Measurements from ENCODE around the gene DTWD1. TPM values are rescaled to one million over a fixed set of nuclear protein-coding genes. Genes with fewer than 3 reads are reported as not detected.
A peak's percentile ranks its signal among the peaks of the same experiment; 100 is the strongest.
"Not testable (repeated sequence)": the region's sequence is repeated elsewhere in the genome, so short reads cannot be mapped to it uniquely, and the experiment has no call there.

Gene DTWD1, protein sequence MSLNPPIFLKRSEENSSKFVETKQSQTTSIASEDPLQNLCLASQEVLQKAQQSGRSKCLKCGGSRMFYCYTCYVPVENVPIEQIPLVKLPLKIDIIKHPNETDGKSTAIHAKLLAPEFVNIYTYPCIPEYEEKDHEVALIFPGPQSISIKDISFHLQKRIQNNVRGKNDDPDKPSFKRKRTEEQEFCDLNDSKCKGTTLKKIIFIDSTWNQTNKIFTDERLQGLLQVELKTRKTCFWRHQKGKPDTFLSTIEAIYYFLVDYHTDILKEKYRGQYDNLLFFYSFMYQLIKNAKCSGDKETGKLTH
- total RNA-seq (73.7 TPM), polyA plus RNA-seq (34.7 TPM)

DNA sequence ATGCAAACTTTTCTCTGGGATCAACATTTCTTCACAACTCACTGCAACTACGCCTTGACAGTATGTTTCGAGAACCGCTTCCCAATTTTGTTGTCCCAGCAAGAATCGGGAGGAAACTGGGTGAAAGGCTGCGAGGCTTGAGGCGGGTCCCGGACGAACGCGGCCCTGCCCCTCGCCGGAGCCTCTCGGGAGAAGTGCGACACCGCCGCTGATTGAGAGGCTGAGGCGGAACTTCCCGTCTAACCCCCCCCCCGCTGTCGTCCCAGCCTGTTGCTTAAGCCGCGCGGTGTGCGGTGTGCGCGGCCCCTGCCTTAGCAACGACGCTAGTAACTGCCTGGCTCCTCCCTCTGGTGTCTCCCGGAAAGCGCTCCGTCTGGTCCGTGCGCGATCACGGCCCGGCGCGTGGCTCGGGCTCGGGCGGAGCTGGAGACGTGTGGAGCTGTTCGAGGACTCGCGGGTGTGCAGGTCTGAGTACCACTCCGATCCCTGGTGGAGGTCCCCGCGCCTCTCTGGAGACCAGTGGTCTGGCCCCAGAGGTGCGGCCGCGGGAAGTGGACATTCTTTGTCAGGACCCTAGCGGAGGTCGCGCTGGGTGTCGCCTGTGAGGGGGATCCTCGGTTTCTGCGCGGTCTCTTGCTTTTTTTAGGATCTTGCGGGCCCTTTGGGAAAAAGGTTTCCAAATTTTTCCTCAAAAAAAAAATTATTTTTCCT lies at the start of gene DTWD1, which contains the start of gene FAM227B:
Gene DTWD1, plus strand, starts transcription at position 391 of the 711 bp plus-strand sequence. CDS start 4,120 bp downstream, outside the sequence.
Gene FAM227B, minus strand, starts transcription at position 161 of the 711 bp plus-strand sequence. CDS start 5,647 bp downstream, outside the sequence.
- peak within 1 kb of the TSS; percentile 59 for H3K4me3 ChIP-seq (ENCODE audit: low read depth, low read length)
- H3K4me1 ChIP-seq (ENCODE audit: insufficient read depth), result no peaks in the 10 kb centered on the region
- H3K36me3 ChIP-seq (ENCODE audit: insufficient read depth), result no peaks in the 10 kb centered on the region
- peak within 1 kb of the TSS; percentile 88 for H3K27ac ChIP-seq (ENCODE audit: low read depth)
- DNase-seq (ENCODE audit: extremely low spot score), result peak; percentile 90
- under 1% methylated on average over 59 of the region's 59 CpGs for WGBS

DNA sequence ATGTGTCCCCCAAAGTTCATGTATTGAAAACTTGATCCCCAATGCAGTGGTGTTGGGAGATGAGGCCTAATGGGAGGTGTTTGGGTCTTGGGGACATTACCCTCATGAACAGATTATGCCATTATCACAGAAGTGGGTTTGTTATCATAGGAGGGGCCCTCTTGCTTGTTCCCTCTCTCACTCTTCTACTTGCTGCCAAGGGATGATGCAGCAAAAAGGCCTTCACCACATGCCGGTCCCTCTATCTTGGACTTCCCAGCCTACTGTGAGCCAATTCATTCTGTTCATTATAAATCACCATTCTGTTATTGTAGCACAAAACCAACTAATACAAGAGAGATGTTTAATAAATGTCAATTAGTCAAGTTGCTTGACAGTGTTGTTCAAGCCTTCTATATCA lies 47.4 kb upstream of the DTWD1 start:
- Histone ChIP-seq H3K36me3 (ENCODE audit: insufficient read depth) (no peaks in the 10 kb centered on the region), H3K4me1 (ENCODE audit: insufficient read depth) (no peaks in the 10 kb centered on the region), H3K27ac (ENCODE audit: low read depth) (no peak overlapping the region), H3K4me3 (ENCODE audit: low read depth, low read length) (no peak overlapping the region)
- DNase-seq (ENCODE audit: extremely low spot score), result no peak
- WGBS, result 90% methylated on average over 1 of the region's 1 CpG

DNA sequence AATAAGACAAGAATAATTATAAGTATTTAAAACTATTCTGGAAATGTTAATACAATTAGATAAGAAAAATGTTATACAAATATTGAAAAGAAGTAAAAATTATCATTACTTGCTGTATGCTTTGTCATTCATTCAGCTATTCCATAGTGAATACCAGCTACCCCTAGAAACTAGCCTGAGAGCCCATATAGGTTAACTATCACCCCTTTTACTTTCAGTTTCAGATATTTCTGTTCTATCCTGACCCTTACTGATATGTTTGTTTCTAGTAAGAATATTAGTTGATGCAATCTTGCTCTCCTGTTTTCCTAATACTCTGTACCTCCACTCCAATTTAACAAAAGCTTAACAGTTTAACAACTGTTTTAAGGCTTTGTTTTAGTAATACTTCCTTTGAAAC lies 31.8 kb upstream of the DTWD1 start:
- Histone ChIP-seq H3K4me1 (ENCODE audit: insufficient read depth) (no peaks in the 10 kb centered on the region), H3K36me3 (ENCODE audit: insufficient read depth) (no peaks in the 10 kb centered on the region), H3K4me3 (ENCODE audit: low read depth, low read length) (no peak overlapping the region), H3K27ac (ENCODE audit: low read depth) (no peak overlapping the region)
- no peak for DNase-seq (ENCODE audit: extremely low spot score)

DNA sequence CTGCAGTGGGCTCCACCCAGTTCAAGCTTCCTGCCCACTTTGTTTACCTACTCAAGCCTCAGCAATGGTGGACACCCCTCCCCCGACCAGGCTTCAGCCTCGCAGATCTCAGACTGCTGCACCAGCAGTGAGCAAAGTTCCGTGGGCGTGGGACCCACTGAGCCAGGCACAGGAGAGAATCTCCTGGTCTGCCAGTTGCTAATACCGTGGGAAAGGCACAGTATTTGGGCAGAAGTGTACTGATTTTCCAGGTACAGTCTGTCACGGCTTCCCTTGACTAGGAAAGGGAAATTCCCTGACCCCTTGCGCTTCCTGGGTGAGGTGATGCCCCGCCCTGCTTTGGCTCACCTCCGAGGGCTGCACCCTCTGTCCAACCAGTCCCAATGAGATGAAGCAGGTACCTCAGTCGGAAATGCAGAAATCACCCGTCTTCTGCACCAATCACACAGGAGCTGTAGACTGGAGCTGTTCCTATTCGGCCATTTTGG lies 28.0 kb upstream of the DTWD1 start:
- not testable (repeated sequence) for H3K27ac ChIP-seq (ENCODE audit: low read depth); H3K4me3 ChIP-seq (ENCODE audit: low read depth, low read length); DNase-seq (ENCODE audit: extremely low spot score); H3K4me1 ChIP-seq (ENCODE audit: insufficient read depth); H3K36me3 ChIP-seq (ENCODE audit: insufficient read depth)
- 89% methylated on average over 12 of the region's 12 CpGs for WGBS

DNA sequence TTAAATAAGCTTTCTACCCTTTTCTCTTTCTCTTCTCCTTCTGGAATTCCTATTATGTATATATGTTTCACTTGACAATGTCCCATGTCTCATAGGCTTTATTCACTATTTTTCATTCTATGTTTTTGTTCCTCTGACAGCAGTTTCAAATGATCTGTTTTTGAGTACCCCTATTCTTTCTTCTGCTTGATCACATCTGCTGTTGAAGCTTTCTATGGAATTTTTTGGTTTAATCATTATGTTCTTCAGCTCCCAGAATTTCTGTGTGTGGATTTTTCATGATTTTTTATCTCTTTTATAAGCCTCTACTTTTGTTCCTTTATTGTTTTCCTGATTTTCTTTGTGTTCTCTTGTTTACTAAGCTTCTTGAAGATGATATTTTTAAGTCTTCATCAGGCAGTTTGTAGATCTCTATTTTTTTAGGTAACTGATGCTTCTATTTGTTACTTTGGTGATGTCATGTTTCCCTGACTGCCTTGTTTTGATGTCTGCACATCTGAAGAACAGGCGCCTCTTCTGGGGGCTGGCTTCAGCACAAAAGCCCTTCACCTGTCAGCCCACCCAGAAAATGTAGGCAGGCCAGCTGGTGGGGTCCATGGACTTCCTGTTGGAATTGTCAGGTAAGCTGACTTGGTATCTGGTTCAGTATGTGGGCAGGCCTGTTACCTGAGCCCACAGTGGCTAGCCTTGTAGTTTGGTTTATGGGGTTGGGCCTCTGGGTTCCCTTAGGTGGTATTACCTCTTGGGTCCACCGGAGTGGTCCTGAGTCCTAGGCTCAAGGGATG lies 16.0 kb upstream of the DTWD1 start:
- no peak for DNase-seq (ENCODE audit: extremely low spot score)
- H3K36me3 ChIP-seq (ENCODE audit: insufficient read depth), result no peaks in the 10 kb centered on the region
- H3K4me1 ChIP-seq (ENCODE audit: insufficient read depth), result no peaks in the 10 kb centered on the region
- H3K4me3 ChIP-seq (ENCODE audit: low read depth, low read length), result no peak overlapping the region
- H3K27ac ChIP-seq (ENCODE audit: low read depth), result no peak overlapping the region
- 98% methylated on average over 2 of the region's 2 CpGs for WGBS

DNA sequence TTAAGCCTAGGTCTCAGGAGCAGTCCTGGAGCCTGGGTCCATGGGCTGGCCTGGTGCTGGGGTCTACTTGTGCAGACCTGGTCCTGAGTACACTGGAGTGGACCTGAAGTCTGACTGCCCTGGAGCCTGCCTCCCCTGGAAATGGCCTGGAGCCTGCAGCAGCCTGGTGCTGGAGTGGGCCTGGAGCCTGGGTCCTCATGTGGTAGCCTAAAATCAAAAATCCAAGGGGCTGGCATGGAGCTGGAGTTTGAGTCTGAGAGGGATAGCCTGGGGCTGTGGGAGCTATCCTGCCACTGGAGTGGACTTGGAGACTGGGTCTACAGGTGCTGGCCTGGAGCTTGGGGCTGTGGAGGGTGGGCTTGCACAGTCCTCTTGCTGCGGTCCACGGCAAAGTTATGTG lies 15.3 kb upstream of the DTWD1 start:
- H3K36me3 ChIP-seq (ENCODE audit: insufficient read depth), result no peaks in the 10 kb centered on the region
- DNase-seq (ENCODE audit: extremely low spot score), result no peak
- H3K27ac ChIP-seq (ENCODE audit: low read depth), result no peak overlapping the region
- H3K4me3 ChIP-seq (ENCODE audit: low read depth, low read length), result no peak overlapping the region
- 99% methylated on average over 2 of the region's 2 CpGs for WGBS
- no peaks in the 10 kb centered on the region for H3K4me1 ChIP-seq (ENCODE audit: insufficient read depth)

DNA sequence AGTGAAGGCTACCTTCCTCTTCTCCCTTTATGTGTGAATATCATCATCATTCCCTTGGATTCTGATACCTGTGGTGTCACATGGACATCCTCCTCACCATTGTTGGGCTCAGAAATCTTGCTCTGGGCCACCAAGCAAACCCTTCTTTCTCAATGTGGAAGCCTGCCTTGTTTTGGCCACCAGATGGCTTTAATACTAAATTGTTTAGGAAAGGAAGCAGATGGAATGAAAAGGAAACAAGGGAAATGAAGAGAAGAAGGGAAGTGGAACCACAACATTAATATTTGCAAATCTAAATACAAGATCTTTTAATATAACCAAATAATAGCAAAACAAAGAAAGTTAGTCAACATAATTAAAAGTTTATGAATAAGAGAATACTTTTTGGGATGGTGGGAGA lies 14.3 kb upstream of the DTWD1 start:
- no peak for DNase-seq (ENCODE audit: extremely low spot score)
- Histone ChIP-seq H3K36me3 (ENCODE audit: insufficient read depth) (no peaks in the 10 kb centered on the region), H3K4me1 (ENCODE audit: insufficient read depth) (no peaks in the 10 kb centered on the region), H3K27ac (ENCODE audit: low read depth) (no peak overlapping the region), H3K4me3 (ENCODE audit: low read depth, low read length) (no peak overlapping the region)

DNA sequence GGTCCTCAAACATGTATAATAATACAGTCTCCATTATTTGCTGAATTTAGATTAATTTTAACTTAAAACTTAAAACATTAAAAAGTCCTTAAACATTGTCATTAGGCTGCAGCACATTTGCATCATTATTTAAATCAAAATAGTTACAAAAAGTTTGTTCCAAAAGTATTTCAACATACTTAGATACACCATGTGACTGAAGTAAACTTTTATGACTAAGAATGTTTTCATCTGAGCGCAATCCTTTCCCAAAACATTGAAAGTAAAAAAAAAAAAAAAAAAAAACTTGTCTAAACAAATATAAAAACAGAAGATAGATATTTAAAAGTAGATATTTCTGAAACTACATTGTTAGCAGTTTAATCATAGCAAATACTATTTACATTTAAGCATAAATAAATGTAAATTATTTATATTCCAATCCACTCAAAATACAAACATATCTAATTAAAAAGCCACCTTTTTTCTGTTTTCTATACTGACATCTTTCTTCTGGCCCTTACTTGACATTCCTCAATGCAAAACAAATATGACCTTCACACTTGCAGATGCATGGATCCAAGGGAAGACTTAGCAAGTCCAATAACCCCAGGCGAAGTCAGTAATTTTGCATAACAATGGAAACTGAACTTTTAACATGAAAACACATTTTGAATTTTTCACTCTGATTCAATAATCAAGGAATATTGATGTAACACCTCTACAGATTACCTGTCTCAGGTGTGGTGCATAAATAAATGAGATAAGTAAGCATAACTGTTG lies 10.5 kb upstream of the DTWD1 start:
- Histone ChIP-seq H3K36me3 (ENCODE audit: insufficient read depth) (no peaks in the 10 kb centered on the region), H3K4me1 (ENCODE audit: insufficient read depth) (no peaks in the 10 kb centered on the region), H3K4me3 (ENCODE audit: low read depth, low read length) (no peak overlapping the region), H3K27ac (ENCODE audit: low read depth) (no peak overlapping the region)
- WGBS, result 75% methylated on average over 2 of the region's 2 CpGs
- DNase-seq (ENCODE audit: extremely low spot score), result no peak

DNA sequence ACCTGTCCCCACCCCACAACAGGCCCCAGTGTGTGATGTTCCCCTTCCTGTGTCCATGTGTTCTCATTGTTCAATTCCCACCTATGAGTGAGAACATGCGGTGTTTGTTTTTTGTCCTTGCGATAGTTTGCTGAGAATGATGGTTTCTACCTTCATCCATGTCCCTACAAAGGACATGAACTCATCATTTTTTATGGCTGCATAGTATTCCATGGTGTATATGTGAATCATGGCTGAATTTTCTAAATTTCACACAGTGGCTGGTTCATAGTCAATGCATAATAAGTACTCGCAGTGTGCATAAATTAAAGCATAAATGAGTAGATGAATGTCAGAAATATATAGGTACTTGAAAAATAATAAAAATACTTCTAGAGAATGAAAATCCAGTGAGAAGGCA lies 8.6 kb upstream of the DTWD1 start:
- not testable (repeated sequence) for H3K4me3 ChIP-seq (ENCODE audit: low read depth, low read length); H3K4me1 ChIP-seq (ENCODE audit: insufficient read depth); H3K36me3 ChIP-seq (ENCODE audit: insufficient read depth); H3K27ac ChIP-seq (ENCODE audit: low read depth); DNase-seq (ENCODE audit: extremely low spot score)
- WGBS, result 97% methylated on average over 3 of the region's 3 CpGs

DNA sequence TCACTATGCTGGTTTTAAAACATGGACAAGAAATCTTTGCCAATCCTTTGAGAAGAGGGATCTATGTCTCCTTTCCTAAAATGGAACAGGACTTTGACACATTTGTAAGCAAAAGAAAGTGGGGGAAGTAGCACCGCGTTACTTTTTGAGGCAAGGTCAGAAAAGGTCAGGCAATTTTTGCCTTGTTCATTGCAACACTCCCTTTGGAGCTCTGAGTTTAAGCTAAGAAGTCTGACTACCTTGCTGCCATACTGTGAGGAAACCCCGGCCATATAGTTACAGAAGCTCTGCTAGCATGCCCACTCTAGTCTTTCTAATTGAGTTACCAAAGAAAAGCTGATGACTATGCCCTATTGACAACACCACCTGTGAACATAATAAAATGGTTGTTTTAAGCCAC lies 1.6 kb upstream of the DTWD1 start:
- Histone ChIP-seq H3K36me3 (ENCODE audit: insufficient read depth) (no peaks in the 10 kb centered on the region), H3K4me3 (ENCODE audit: low read depth, low read length) (no peak overlapping the region), H3K27ac (ENCODE audit: low read depth) (no peak overlapping the region), H3K4me1 (ENCODE audit: insufficient read depth) (no peaks in the 10 kb centered on the region)
- no peak for DNase-seq (ENCODE audit: extremely low spot score)
- 84% methylated on average over 3 of the region's 3 CpGs for WGBS

DNA sequence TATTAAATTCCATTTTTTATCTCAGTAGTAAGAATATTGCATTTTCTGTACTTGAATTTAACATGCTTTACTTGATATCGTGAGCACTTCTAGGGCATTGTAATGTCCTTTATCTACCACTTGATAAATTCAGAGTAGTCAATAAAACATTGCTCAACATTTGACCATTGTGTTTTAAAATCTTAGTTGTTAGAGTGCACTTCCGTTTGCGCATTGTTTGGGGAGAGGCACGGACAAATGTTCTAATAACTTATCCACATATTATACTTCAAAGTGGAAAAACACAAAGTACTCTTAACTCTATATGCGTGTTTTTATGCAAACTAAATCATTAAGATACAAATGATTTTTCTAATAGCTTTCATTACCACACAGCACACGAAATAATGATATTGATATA lies 649 bp upstream of the DTWD1 start:
- no peaks in the 10 kb centered on the region for H3K4me1 ChIP-seq (ENCODE audit: insufficient read depth)
- peak overlapping the region; percentile 88 for H3K27ac ChIP-seq (ENCODE audit: low read depth)
- H3K4me3 ChIP-seq (ENCODE audit: low read depth, low read length), result peak overlapping the region; percentile 59
- 1% methylated on average over 6 of the region's 6 CpGs for WGBS
- no peaks in the 10 kb centered on the region for H3K36me3 ChIP-seq (ENCODE audit: insufficient read depth)
- DNase-seq (ENCODE audit: extremely low spot score), result no peak

DNA sequence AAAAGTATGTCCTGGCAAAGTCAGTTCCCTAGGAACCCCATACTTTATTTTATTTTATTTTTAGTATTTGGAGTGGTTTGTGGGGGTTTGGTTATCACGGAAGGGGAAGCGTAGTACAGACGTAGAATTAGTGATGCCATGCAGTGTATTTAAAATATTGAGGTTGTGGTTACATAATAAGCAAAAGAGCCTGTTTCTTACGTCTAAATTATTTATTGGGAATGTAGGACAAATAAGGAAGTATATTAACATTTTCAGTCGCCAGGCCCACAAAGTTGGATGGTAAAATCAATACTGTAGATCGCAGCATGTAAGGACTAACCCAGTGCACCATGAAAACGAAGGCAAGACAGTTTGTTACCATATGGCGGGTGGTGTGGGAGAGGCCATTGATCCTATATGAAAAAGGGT lies 558 bp downstream of the DTWD1 start:
- peak overlapping the region; percentile 59 for H3K4me3 ChIP-seq (ENCODE audit: low read depth, low read length)
- DNase-seq (ENCODE audit: extremely low spot score), result no peak
- H3K27ac ChIP-seq (ENCODE audit: low read depth), result no peak overlapping the region
- H3K4me1 ChIP-seq (ENCODE audit: insufficient read depth), result no peaks in the 10 kb centered on the region
- no peaks in the 10 kb centered on the region for H3K36me3 ChIP-seq (ENCODE audit: insufficient read depth)
- 11% methylated on average over 8 of the region's 8 CpGs for WGBS

DNA sequence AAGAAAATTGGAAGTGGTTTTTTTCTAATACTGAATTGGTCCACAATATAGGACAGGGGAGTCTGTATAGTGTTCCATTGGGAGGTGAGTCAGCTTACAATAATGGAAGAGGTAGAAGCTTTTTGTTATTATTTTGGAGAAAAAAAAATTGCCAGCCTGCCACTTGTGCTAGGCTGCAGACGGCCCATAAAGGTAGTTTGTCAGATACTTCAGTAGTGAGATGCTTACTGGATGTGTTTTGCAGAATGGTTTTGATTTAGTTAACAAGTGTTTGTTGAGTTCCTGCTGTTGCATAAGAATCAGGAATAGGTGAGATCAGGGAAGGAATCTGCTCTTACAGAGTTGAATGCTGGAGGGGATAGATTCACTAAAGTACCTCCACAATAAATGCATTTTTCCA lies 1.0 kb downstream of the DTWD1 start:
- H3K27ac ChIP-seq (ENCODE audit: low read depth), result no peak overlapping the region
- 40% methylated on average over 1 of the region's 1 CpG for WGBS
- no peak for DNase-seq (ENCODE audit: extremely low spot score)
- peak overlapping the region; percentile 59 for H3K4me3 ChIP-seq (ENCODE audit: low read depth, low read length)
- no peaks in the 10 kb centered on the region for H3K4me1 ChIP-seq (ENCODE audit: insufficient read depth)
- no peaks in the 10 kb centered on the region for H3K36me3 ChIP-seq (ENCODE audit: insufficient read depth)
